Cardiac fibroblast (primary cell): Measurements from ENCODE around the gene LEP.

ENCODE experiments used
- DNase-seq, 2 donors: peaks; one replicate each; pipeline versions ENCODE4 v3.0.0 to v3.0.0-alpha.2; 2010; ENCODE audit warnings: low read depth in 2 of 2
- H3K4me3 ChIP-seq, 2 donors: replicated peaks in 1 of 2; 1 replicate in 1 of 2; 2 replicates in 1 of 2; pipeline ENCODE4 v1.5.1; 2011; ENCODE audit warnings: low read depth in 2 of 2, low read length in 2 of 2, mild to moderate bottlenecking in 2 of 2, moderate library complexity in 1 of 2
- CTCF ChIP-seq: IDR thresholded peaks from one replicate; pipeline ENCODE4 v1.5.1; 2011; ENCODE audit warnings: low read depth, mild to moderate bottlenecking, low read length, inconsistent platforms

LEP gene

DNA sequence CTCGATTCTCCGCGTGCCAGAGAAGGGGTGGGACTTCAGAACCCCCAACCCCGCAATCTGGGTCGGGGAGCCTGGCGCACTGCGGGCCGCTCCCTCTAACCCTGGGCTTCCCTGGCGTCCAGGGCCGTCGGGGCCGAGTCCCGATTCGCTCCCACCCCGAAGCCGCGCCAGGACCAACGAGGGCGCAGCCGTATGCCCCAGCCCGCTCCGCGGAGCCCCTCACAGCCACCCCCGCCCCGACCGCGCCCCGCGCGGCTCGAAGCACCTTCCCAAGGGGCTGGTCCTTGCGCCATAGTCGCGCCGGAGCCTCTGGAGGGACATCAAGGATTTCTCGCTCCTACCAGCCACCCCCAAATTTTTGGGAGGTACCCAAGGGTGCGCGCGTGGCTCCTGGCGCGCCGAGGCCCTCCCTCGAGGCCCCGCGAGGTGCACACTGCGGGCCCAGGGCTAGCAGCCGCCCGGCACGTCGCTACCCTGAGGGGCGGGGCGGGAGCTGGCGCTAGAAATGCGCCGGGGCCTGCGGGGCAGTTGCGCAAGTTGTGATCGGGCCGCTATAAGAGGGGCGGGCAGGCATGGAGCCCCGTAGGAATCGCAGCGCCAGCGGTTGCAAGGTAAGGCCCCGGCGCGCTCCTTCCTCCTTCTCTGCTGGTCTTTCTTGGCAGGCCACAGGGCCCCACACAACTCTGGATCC, at the start of gene LEP:
TSS of gene LEP (plus strand) at position 583 of the 691 bp plus-strand sequence. CDS start 10,741 bp downstream, outside the sequence.
- H3K4me3 ChIP-seq = no peak within 1 kb of the TSS
- no peak for DNase-seq
- TF ChIP-seq CTCF = no peak

- no peak for TF ChIP-seq CTCF
- no peak for DNase-seq
- H3K4me3 ChIP-seq = no peak overlapping the region
Measured at GRCh38 chr7:128192497-128193142, 48.5 kb upstream of the LEP start.

DNA sequence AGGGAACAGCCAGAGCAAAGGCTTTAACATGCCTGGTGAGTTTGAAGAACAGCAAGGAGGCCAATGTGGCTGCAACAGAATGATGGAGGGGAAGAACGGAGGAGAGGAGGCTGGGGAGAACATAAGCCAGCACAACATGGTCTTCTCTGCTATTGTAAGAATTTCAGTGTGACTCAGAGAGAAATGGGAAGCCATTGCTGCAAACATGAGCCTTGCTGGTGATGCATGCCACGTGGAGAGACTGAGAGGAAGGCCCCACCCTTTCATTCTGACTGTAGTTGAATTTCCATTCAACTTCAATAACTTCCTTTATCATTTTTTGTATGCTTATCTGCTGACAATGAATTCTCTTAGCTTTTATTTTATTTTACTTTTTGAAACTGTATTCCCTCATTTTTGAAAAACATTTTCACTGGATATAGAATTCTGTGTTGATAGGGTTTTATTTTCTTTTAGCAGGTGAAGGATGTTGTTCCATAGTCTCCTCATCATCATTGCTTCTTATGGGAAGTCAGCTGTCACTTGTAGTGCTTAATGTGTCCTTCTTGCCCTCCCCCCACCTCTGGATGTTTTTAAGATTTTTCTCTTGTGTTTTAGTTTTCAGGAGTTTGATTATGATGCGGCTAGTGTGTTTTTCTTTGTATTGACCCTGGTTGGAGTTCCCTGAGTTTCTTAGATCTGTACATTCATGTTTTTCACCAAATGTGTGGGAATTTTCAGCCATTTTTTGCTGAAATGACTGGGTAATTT, 46.4 kb upstream of the LEP start:
- DNase-seq = no peak
- H3K4me3 ChIP-seq = no peak overlapping the region
- TF ChIP-seq CTCF = no peak

DNA sequence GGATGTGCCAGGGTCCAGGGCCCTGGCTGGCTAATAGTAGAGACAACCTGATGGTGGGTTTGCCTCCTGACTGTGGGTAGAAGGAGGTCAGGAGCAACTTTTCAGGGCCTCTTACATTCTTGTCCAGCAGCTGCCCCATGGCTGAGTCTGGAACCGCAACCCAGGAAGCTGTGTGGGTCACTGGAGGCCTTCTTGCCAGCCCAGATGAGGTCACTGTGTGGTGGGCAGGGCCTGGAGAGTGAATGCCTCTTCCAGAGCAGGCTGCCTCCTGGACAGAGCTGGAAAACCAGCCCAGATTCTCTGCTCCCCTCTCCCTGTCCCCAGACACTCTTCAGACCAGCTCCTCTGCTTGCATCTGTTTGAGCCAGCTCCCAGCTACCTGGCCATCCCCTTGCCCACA, 43.5 kb upstream of the LEP start:
- no peak for TF ChIP-seq CTCF
- H3K4me3 ChIP-seq = no peak overlapping the region
- peak in 1 of 2 donors; percentile 21 for DNase-seq

DNA sequence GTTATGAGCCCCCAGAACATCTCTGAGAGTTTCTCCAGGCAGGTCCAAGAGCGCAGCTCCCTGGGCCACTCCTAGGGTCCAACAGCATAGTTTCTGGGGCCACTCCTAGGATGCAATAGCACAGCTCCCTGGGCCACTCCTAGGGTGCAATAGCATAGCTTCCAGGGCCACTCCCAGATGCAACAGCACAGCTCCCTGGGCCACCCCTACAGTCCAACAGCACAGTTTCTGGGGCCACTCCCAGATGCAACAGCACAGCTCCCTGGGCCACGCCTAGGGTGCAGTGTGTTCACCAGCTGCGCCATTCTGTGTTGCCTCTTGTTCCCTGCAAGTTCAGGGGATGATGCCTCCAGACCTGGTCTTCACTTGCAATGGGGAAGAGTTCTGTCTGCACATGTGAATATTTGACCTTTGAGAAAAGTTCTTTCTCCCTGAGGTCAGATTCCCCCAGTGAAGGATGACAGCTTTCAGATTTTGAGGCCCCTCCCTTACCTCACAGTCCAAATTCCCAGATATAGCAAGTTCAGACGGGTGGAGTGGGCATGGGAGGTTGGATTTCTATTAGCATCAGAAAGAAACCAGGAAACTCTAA, 43.0 kb upstream of the LEP start:
- DNase-seq = no peak
- TF ChIP-seq CTCF = no peak
- no peak overlapping the region for H3K4me3 ChIP-seq

- DNase-seq = no peak
- no peak for TF ChIP-seq CTCF
- H3K4me3 ChIP-seq = no peak overlapping the region
Measured at GRCh38 chr7:128200376-128200775, 40.7 kb upstream of the LEP start.
